Measurements from ENCODE around the gene UNCX.

Gene UNCX

DNA sequence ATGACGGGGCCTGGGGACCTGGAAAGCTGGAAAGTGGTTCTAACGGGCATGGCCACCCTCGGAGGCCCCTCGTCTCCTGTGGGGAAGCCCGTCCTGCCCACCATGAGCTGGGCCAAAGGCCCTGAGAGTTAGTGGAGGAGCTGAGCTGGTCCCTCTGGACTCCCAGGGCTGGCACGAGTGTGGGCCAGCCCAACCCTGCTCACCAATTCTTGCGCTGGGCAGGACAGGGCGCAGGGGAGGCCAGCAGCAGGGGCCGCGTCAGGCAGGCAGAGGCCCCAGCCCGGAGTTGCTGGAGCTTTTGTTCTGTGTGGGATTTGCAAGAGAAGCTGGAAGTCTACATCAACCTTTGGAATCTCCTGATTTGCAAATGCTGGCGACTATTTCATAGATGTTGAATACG is 29.8 kb downstream of the UNCX start:
- in situ Hi-C loops (cut with HindIII; ENCODE audit: low pct_ligation_motif_present, low sequenced_read_pairs), result no loop called here
- no peak overlapping the region for H3K4me3 ChIP-seq (ENCODE audit: low read depth, low read length)
- H3K36me3 ChIP-seq (replicated peaks), result no peaks in the 10 kb centered on the region
- H3K27ac ChIP-seq, result no peak overlapping the region
- TF ChIP-seq, protein P1, sequence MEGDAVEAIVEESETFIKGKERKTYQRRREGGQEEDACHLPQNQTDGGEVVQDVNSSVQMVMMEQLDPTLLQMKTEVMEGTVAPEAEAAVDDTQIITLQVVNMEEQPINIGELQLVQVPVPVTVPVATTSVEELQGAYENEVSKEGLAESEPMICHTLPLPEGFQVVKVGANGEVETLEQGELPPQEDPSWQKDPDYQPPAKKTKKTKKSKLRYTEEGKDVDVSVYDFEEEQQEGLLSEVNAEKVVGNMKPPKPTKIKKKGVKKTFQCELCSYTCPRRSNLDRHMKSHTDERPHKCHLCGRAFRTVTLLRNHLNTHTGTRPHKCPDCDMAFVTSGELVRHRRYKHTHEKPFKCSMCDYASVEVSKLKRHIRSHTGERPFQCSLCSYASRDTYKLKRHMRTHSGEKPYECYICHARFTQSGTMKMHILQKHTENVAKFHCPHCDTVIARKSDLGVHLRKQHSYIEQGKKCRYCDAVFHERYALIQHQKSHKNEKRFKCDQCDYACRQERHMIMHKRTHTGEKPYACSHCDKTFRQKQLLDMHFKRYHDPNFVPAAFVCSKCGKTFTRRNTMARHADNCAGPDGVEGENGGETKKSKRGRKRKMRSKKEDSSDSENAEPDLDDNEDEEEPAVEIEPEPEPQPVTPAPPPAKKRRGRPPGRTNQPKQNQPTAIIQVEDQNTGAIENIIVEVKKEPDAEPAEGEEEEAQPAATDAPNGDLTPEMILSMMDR (IDR thresholded peaks at IDR 0.05; ENCODE audit: low read depth, low read length, missing control alignments), result no peak
- DNase-seq, result no peak
- peaks cover 9% of the 10 kb centered on the region for H3K27me3 ChIP-seq (replicated peaks)

GRCh38 chr7:1263391-1263951 is 30.8 kb downstream of the UNCX start:
- in situ Hi-C loops (cut with HindIII; ENCODE audit: low pct_ligation_motif_present, low sequenced_read_pairs), result no loop called here
- TF ChIP-seq, protein P1 (IDR thresholded peaks at IDR 0.05; ENCODE audit: low read depth, low read length, missing control alignments), result no peak
- H3K27me3 ChIP-seq (replicated peaks), result peaks cover 6% of the 10 kb centered on the region
- H3K36me3 ChIP-seq (replicated peaks), result no peaks in the 10 kb centered on the region
- DNase-seq, result no peak
- no peak overlapping the region for H3K4me3 ChIP-seq (ENCODE audit: low read depth, low read length)
- H3K27ac ChIP-seq, result no peak overlapping the region

DNA sequence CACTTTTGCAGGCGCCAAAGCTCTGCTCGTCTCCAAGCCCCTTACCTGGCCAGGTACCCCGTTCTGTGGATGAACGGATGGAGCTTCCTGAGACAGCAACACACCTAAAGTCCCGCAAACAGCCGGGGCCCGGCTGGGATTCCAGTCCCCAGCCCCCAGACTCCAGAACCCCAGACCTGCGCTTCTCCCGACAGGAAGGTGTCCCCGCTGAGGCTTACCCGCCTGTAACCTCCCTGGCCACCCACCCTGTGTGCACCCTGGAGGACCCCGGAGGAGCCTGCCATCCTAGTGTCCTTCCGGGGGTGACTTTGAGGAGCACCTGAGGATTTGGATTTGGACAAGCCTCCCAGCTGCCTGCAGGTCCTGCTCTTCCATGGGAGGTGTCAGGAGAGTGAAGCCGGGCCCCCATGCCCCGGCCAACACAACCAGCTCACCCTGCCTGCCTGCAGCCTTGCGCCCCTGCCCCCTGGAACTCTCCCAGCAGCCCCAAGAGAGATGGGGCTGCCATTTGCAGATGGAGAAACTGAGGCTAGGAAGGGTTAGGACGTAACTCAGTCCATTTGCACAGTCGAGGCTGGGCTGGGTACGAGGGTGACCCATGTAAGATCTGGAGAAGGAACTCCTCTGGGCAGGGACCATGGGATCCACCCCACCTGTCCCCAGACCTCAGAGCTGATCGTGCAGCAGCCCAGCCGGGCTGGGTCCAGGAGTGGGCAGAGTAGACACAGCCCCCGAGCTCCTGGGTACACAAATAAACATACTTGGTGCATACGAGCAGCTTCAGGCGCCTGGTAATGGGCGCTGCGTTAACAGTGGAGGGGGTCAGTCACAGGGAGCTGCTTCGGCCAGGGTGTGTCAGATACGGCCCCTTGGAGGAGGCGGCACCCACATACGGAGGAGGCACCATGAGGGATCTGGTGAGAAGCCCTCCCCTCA is 31.9 kb downstream of the UNCX start:
- no peak for DNase-seq
- TF ChIP-seq, protein P1 (IDR thresholded peaks at IDR 0.05; ENCODE audit: low read depth, low read length, missing control alignments), result no peak
- no peak overlapping the region for H3K27ac ChIP-seq
- peaks cover 6% of the 10 kb centered on the region for H3K27me3 ChIP-seq (replicated peaks)
- H3K36me3 ChIP-seq (replicated peaks), result no peaks in the 10 kb centered on the region
- in situ Hi-C loops (cut with HindIII; ENCODE audit: low pct_ligation_motif_present, low sequenced_read_pairs), result no loop called here
- H3K4me3 ChIP-seq (ENCODE audit: low read depth, low read length), result no peak overlapping the region

DNA sequence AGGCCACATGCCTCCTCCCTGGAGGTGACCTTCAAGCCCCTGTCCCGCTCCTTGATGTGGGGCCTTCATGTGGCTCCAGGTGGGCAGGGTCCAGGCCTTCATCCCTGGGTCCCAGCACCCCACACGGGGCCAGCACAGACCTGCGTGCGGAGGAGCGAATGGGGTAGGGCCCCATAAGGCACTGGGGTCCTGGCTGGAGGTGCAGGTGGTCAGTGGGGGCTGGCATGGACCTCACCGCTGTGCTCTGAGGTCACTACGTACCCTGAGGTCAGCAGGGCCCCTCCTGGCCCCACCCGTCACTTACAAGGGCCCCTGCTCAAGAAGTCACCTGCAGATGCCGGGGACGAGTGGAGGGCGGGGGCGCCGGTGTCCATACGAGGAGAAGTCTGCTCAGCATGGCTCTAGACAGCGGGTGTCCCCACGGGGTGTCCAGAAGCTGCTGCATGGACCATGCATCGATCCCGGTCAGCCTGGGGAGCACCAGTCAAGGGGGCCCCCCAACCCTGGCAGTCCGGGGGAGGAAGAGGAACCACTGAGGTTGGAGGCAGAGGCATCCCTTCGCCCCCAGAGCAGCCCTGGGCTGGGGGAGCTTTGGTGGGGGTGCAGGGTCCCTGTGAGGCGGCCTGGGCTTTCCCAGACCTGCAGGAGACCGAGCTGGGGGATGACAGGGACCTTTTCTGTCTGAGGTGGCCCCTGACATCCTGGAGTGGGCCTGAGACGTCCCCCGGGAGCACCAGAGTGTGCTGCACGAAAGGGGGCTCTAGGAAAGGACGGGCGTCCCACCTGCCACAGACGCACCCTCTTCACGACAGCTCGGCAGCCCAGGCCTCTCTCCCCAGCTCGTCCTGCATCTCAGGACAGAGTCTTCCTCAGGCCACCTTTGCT is 34.6 kb downstream of the UNCX start:
- DNase-seq, result no peak
- no peaks in the 10 kb centered on the region for H3K27me3 ChIP-seq (replicated peaks)
- in situ Hi-C loops (cut with HindIII; ENCODE audit: low pct_ligation_motif_present, low sequenced_read_pairs), result no loop called here
- TF ChIP-seq, protein P1 (IDR thresholded peaks at IDR 0.05; ENCODE audit: low read depth, low read length, missing control alignments), result no peak
- no peaks in the 10 kb centered on the region for H3K36me3 ChIP-seq (replicated peaks)
- H3K27ac ChIP-seq, result no peak overlapping the region
- H3K4me3 ChIP-seq (ENCODE audit: low read depth, low read length), result no peak overlapping the region

- no peaks in the 10 kb centered on the region for H3K27me3 ChIP-seq (replicated peaks)
- no peak overlapping the region for H3K4me3 ChIP-seq (ENCODE audit: low read depth, low read length)
- in situ Hi-C loops (cut with HindIII; ENCODE audit: low pct_ligation_motif_present, low sequenced_read_pairs), result no loop called here
- no peak overlapping the region for H3K27ac ChIP-seq
- H3K36me3 ChIP-seq (replicated peaks), result no peaks in the 10 kb centered on the region
- TF ChIP-seq, protein P1 (IDR thresholded peaks at IDR 0.05; ENCODE audit: low read depth, low read length, missing control alignments), result no peak
- no peak for DNase-seq
These were observed 35.6 kb downstream of the UNCX start for GRCh38 chr7:1268076-1268815.

Measured in brain microvascular endothelial cell (primary cell).